IPS-18c (cell line): ENCODE measurements around the gene DYNC1I2.
"Not testable (repeated sequence)": the region's sequence is repeated elsewhere in the genome, so short reads cannot be mapped to it uniquely, and the experiment has no call there.

ENCODE experiments used
- H3K4me3 ChIP-seq: 2 replicates; pipeline ENCODE4 v1.7.0; 2013; ENCODE audit warnings: low read depth, mild to moderate bottlenecking, low read length, moderate library complexity; ENCODE audit not compliant: insufficient read depth
- H3K9me3 ChIP-seq: one replicate; pipeline ENCODE4 v1.6.1; 2013; ENCODE audit warnings: mild to moderate bottlenecking, low read length, moderate library complexity; ENCODE audit not compliant: control insufficient read depth, insufficient read depth

The DYNC1I2 gene

DNA sequence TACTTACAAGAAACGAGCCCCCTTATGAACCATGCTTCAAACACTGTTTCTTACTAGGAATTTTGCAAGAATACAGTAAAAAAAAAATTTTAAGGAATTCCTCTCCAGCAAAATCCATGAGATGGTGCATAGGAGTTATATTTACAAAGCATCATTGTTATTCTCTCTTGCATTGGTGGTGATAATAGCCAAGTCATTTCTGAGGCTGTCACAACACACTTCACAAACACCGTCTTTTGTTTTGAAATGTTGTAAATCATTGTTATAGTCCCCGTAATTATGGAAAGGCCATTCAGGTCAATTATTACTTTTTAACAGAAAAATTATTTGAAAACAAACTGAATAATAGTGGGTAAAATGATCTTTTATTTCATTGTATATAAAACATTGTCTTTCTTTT is 60.1 kb downstream of the DYNC1I2 start:
- no peak overlapping the region for H3K4me3 ChIP-seq
- H3K9me3 ChIP-seq, result no peaks in the 10 kb centered on the region

DNA sequence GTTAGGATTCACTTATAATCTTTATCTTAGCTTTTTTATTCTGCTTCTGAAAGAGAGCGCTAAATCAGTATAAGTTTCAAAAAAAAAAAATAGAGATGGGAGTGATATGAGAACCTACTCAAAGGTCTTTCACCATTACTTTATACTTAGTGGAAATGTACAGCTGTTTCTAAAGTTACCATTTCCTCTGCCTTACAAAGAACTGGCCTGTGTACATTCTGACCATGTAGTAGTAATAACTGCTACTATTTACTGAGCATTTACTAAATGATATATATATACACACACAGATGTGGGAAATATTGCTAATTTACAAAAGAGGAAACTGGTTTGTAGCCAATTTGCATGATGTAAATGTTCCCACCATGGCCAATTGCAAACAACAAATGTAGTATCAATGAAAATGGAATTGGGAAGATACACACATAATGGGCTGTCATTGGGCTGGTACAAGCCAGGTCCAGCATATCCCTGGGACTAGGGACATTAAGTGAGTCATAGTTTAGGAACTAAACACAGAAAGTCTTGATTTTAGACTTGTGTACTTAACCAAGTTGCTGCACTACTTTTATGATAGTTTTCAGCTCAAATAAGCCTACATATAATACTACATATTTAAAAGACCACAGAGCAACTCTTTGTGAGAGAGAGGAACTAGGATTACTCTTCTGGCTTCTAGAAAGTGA is 67.1 kb downstream of the DYNC1I2 start:
- Histone ChIP-seq H3K9me3 (no peaks in the 10 kb centered on the region), H3K4me3 (no peak overlapping the region)

DNA sequence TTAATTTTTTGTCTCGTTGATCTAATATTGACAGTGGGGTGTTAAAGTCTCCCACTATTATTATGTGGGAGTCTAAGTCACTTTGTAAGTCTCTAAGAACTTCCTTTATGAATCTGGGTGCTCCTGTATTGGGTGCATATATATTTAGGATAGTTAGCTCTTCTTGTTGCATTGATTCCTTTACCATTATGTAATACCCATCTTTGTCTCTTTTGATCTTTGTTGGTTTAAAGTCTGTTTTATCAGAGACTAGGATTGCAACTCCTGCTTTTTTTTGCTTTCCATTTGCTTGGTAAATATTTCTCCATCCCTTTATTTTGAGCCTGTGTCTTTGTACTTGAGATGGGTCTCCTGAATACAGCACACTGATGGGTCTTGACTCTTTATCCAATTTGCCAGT is 71.5 kb downstream of the DYNC1I2 start:
- not testable (repeated sequence) for H3K9me3 ChIP-seq, H3K4me3 ChIP-seq

DNA sequence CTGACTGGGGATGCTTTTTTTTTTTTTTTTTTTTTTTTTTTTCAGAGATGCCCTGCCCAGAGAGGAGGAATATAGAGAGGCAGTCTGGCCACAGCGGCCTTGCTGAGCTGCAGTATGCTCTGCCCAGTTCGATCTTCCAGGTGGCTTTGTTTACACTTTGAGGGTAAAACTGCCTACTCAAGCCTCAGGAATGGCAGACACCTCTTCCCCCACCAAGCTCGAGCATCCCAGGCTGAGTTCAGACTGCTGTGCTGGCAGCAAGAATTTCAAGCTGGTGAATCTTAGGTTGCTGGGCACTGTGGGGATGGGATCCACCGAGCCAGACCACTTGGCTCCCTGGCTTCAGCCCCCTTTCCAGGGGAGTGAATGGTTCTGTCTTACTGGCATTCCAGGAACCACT is 73.9 kb downstream of the DYNC1I2 start:
- H3K9me3 ChIP-seq, H3K4me3 ChIP-seq: not testable (repeated sequence)

DNA sequence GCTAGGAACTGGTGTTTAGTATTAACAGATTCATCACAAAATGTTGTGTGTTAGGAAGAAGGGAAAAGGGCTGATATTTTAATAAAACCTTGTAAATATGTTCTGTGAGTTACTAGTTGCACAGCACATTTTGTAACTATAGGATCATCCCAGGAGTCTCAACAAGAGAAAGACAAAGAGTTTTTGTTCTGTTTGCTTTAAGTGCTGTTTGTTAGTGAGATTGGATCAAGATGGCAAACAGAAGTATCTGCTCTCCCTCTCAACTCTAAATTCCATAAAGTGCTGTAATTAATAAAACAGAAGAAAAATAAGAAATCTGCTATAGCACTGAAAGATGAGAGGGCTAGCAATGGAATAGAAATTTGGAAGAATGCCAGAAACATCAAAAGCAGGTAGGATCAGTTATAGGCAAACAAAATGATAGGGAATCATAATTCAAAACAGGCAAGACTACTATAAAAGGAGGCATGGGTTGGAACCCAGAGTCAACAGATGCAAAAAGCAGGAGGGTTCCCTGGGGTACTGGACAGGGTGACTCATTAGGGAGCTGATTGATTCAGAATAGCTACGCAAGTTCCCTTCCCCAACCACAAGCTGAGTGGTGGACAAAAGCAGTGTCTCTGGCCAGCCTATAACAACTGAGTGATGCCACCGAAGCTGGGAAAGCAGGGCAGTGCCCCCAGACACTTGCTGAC is 75.8 kb downstream of the DYNC1I2 start:
- Histone ChIP-seq H3K9me3 (no peaks in the 10 kb centered on the region), H3K4me3 (no peak overlapping the region)

DNA sequence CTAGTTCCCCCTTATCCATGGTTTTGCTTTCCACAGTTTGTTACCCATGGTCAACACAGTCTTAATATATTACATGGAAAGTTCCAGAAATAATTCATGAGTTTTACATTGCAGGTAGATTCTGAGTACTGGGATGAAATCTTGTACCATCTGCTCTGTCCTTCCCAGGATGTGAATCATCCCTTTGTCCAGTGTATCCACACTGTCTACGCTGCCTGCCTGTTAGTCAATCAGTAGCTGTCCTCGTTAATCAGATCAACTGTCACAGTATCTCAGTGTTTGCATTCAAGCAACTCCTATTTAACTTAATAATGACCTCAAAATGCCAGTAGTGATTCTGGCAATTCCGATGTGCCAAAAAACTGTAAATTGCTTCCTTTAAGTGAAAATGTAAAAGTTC is 76.3 kb downstream of the DYNC1I2 start:
- H3K4me3 ChIP-seq, result no peak overlapping the region
- H3K9me3 ChIP-seq, result no peaks in the 10 kb centered on the region

DNA sequence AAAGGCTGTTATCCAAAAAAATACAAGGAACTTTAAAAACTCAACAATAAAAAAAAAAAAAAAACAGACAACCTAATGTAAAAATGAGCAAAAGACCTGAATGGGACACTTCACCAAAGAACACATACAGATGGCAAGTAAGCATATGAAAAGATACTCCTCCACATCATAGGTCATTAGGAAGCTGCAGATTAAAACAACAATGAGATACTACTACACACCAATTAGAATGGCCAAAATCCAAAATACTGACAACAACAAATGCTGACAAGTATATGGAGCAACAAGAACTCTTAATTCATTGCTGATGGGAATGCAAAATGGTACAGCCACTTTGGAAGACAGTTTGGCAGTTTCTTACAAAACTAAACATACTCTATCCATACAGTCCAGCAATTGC is 84.2 kb downstream of the DYNC1I2 start:
- peaks cover 5% of the 10 kb centered on the region for H3K9me3 ChIP-seq

DNA sequence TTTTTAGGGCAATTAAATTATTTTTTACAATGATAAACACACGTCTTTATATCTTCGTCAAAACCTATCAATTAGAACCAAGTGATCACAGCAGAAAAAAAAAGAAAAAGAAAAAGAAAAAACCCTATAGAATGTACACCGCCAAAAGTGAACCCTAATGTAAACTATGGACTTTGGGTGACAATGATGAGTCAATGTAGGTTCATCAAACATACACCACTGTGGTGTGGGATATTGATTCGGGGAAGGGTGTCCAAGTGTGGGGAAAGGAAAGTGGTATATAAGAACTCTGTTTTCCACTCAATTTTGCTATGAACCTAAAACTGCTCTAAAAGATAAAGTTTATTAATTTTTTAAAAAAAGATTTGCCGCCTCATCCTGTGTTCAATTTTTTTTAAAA is 85.1 kb downstream of the DYNC1I2 start:
- Histone ChIP-seq H3K9me3 (peaks cover 5% of the 10 kb centered on the region), H3K4me3 (no peak overlapping the region)

More for the DNA sequence above, 84.2 kb downstream of the DYNC1I2 start:
- H3K4me3 ChIP-seq, result no peak overlapping the region

DNA sequence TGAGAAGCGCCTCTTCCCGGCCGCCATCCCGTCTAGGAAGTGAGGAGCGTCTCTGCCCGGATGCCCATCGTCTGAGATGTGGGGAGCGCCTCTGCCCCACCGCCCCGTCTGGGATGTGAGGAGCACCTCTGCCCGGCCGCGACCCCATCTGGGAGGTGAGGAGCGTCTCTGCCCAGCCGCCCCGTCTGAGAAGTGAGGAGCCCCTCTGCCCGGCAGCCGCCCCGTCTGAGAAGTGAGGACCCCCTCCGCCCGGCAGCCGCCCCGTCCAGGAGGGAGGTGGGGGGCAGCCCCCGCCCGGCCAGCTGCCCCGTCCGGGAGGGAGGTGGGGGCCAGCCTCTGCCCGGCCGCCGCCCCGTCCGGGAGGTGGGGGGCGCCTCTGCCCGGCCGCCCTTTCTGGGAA is 87.3 kb downstream of the DYNC1I2 start:
- not testable (repeated sequence) for H3K9me3 ChIP-seq, H3K4me3 ChIP-seq

DNA sequence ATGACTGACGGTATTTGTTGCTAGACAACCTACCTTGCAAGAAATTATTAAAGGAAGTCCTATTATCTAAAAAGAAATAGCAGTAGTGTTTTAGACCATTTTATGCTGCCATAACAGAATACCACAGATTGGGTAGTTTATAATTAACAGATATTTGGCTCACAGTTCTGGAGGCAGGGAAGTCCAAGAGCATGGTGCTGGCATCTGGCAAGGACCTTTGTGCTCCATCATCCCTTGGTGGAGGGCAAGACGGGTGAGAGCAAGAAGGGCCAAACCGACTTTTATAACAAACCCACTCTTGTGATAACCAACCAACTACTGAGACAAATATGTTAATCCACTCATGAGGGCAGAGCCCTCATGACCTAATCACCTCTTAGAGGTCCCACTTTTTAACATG is 91.2 kb downstream of the DYNC1I2 start:
- Histone ChIP-seq H3K4me3 (no peak overlapping the region), H3K9me3 (peaks cover 5% of the 10 kb centered on the region)

DNA sequence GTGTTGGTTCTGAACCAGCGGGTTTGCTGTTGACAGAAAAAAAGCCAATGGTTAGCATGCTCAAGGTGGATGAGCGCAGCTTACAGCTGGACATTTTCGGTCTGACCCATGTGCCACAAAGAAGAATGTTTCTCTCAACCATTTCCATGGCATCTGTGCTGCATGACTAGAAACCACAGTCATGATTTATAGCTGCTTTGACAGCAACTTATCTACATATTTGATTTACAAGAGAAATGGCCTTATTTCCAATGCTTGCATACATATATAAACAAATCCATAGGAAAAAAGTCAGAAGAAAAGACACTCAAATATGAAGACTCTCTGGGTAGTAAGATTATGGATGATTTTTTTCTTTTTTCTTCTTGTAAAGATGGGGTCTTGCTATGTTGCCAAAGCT is 98.2 kb downstream of the DYNC1I2 start:
- Histone ChIP-seq H3K4me3 (no peak overlapping the region), H3K9me3 (no peaks in the 10 kb centered on the region)

DNA sequence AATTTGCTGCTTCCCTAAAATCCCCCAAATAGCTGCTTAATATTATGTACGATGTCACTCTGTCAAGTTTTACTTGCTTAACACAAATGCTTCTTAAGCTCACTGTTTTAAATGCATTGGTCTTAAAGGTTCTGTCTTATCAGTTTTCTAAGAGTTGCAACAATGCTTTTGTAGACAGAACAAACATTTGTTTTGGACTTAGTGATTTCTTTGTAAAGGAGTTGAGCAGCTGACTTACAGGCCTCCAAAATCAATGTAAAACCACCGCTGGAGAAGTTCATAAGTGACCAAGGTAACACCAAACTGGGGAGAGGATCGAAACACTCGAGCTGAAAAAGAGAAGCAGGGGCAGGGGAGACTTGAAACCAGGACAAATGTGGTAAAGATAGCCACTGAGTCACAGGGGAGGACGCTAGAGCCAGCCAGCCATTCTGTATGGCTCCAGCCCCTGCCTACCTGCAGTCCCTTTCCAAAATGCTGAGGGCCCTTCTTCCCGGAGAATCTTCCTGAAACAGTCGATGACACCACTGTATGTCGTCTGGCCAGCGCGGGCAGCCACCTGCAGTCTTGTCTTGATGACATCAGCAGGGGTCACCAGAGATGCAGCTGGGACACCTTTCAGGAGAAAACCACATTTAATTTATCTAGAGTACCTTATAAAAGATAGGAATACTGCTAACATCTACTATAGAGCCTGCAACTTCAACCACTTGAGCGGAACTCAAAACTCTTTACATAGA is 100.2 kb downstream of the DYNC1I2 start:
- Histone ChIP-seq H3K9me3 (no peaks in the 10 kb centered on the region), H3K4me3 (no peak overlapping the region)

DNA sequence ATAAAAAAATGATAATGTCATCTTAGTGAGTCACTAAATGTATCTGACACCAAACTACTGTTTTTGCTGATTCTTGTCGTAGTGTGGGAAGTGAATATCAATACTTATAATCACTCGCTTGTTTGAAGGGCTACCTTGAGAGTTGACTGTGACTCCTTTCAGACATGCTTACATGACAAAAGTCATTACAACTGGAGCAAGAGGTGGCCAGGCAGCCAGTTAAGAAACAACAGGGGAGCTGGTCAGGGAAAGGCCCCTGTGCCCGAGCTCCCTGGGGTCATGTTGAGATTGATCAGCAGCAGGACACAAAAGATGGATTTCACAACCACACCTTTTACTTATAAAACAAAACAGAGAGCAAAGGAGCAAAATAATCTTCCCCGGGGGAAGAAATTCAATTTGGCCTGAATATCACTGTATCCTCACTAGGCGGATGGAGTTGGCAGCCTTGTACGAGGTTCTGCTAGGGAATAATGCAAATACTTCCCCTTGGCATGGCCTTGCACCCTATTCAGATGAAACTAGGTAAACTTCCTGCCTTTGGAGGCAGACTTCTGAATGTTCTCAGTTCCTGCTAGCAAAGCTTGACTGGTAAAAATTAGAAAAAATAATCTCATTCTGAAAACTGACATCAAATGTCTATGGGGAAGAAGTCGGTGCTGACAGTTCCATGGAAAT is 101.2 kb downstream of the DYNC1I2 start:
- no peaks in the 10 kb centered on the region for H3K9me3 ChIP-seq
- no peak overlapping the region for H3K4me3 ChIP-seq

DNA sequence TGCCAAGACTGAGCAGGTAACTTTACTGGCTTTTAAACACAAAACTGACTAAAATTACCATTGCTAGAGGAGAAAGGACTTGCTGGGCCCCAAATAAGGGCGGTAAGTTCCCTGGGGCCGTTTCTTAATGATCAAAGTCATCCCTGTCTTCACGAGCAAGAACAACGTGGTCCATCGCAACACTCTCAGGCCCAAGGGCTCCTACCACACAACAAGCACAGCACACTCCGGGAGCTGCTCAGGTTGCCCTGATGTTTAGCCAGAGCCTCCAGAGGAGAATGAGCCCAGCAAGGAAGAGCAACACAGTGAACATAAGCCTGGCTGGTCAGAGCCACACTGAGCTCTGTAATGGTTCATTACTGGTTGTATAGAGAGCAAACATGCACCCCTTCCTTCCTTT is 102.7 kb downstream of the DYNC1I2 start:
- Histone ChIP-seq H3K4me3 (no peak overlapping the region), H3K9me3 (no peaks in the 10 kb centered on the region)

DNA sequence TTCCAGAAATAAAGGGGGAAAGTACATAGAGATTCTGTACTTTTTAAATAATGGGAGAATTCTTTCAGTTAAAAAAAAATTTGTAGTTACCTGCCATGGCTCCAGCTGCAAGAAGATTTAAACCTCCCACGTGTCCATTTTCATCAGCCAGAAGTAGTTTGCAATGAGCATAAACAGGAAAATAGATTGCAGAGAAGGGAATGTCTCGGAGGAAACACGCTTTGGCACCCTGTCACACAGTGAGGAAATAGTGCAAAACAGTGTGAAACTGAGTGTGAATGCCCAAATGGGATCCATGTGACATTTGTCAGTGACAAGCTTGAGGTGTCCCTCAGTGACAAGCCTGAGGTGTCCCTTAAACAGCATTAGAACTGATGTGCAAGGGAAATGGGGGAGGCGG is 104.1 kb downstream of the DYNC1I2 start:
- Histone ChIP-seq H3K4me3 (no peak overlapping the region), H3K9me3 (no peaks in the 10 kb centered on the region)

DNA sequence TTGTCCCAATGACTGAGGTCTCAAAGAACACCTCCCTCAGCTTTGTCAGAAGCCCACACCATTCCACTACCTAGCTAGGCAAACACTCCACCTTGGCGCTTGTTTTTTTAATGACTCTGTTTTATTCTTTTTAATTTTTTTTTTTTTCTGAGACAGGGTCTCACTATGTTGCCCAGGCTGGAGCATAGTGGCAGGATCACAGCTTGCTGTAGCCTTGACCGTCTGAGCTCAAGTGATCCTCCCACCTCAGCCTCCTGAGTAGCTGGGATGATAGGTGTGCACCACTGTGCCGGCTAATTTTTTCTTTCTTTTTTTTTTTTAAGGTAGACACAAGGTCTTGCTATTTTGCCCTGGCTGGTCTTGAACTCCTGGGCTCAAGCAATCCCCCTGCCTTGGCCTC is 104.9 kb downstream of the DYNC1I2 start:
- no peak overlapping the region for H3K4me3 ChIP-seq
- no peaks in the 10 kb centered on the region for H3K9me3 ChIP-seq

DNA sequence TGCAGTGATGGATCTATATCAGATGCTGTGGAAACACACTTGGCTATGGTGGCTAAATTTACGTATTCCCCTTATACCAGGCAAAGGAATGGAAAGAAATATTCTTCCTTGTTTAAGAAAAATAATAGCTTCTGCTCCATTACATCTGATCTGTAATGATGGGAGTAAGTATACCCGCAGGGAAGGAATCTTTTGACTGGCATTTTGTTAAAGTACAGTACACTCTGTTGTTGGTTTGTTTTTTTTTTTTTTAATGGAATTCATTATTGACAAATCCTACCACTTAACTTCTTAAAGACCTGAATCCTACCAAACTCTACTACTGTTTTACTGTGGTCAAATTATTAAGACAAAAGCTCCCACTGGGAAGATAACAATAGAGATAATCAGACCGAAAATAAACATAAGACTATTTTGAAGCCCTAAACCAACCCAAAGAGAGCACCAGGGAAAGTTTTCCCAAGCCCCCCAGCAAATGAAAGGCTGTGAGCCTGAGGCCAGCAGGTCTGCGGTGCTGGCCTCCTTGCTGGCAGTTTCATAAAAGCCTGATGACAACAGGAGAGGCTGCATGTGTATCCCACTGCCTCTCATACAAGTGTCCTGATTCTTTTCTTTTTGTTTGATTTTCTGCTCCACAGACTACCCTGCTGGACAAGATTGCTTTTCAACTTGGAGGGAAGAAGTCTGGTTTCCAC is 105.8 kb downstream of the DYNC1I2 start:
- Histone ChIP-seq H3K4me3 (no peak overlapping the region), H3K9me3 (no peaks in the 10 kb centered on the region)
